Measurements from ENCODE around the gene AVL9.

The AVL9 gene

DNA sequence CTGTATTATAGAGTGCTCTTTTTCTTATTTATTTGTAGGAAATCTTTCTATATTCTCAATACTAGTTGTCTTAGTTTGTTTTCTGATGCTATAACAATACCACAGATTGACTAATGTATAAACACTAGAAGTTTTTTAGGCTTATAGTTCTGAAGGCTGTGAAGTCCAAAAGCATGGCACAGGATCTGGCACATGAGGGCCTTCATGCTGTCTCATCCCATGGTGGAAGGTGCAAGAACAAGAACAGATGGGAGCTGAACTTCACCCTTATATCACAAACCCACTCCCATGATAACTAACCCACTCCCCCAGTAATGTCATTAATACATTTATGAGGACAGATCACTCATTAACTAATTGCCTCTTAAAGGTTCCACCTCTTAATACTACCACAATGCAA is 109.7 kb downstream of the AVL9 start:
- TF ChIP-seq CTCF (IDR thresholded peaks at IDR 0.05; ENCODE audit: insufficient read depth, low read length) (no peak), SPI1 (IDR thresholded peaks at IDR 0.05; ENCODE audit: borderline replicate concordance, low read depth) (no peak), REST (IDR thresholded peaks at IDR 0.05; ENCODE audit: insufficient replicate concordance, low read depth) (no peak), GABPA (IDR thresholded peaks at IDR 0.05; ENCODE audit: low read depth) (no peak), POLR2AphosphoS5 (IDR thresholded peaks at IDR 0.05; ENCODE audit: low read depth) (no peak)
- H3K27ac ChIP-seq (replicated peaks), result no peak overlapping the region
- no peak overlapping the region for H3K4me3 ChIP-seq (replicated peaks; ENCODE audit: insufficient read depth, low read length)
- DNase-seq (ENCODE audit: low read depth in 1 of 2, low spot score in 1 of 2), result no peak
- H3K27me3 ChIP-seq (ENCODE audit: insufficient read depth, poor library complexity, severe bottlenecking), result no peaks in the 10 kb centered on the region

GRCh38 chr7:32609463-32609862 is 114.2 kb downstream of the AVL9 start:
- Histone ChIP-seq H3K27me3 (ENCODE audit: insufficient read depth, poor library complexity, severe bottlenecking) (no peaks in the 10 kb centered on the region), H3K27ac (replicated peaks) (no peak overlapping the region), H3K4me3 (replicated peaks; ENCODE audit: insufficient read depth, low read length) (no peak overlapping the region)
- TF ChIP-seq POLR2AphosphoS5 (IDR thresholded peaks at IDR 0.05; ENCODE audit: low read depth) (no peak), SPI1 (IDR thresholded peaks at IDR 0.05; ENCODE audit: borderline replicate concordance, low read depth) (no peak)
- no peak for DNase-seq (ENCODE audit: low read depth in 1 of 2, low spot score in 1 of 2)

DNA sequence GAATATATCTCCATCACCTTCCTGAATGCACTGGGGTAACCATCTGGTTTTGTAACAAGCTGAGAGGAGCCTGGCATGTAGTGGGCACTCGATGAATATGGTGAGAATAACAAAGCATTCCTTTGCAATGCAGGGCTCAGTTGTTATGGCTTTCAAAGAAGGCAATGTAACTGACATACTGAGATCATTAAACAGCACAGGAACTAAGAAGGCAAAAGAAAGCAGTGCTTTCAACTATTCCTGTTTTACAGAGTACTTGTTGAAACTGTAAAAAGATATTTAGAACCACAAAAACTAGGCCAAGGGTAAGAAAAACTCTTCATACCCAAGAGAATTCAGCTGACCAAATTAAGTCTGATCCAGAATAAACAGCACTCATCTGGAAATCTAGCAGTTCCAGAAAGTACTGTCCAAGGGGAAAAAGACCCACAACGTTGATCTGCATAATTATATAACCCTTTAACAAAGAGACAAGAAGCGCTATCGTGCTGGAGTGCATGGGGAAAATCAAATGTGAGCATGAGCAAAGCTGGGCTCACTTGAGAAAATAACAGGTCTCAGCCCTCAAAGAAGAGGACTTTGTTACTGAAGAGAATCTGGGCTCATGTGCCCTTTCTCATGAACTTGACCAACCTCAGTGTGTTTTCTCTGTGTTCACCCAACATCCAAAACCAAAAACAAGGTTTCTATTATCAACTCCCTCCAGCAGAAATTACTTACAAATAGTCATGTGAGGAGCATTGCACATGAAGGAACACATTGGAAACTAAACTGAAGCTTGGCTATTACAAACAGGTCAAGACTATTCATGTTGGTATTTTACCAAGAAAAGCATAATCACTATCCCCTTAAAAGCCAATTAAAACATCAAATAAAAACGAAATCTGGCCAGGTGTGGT is 116.2 kb downstream of the AVL9 start:
- Histone ChIP-seq H3K27ac (replicated peaks) (no peak overlapping the region), H3K4me3 (replicated peaks; ENCODE audit: insufficient read depth, low read length) (no peak overlapping the region), H3K27me3 (ENCODE audit: insufficient read depth, poor library complexity, severe bottlenecking) (no peaks in the 10 kb centered on the region)
- DNase-seq (ENCODE audit: low read depth in 1 of 2, low spot score in 1 of 2), result no peak
- no peak for TF ChIP-seq POLR2AphosphoS5 (IDR thresholded peaks at IDR 0.05; ENCODE audit: low read depth)
- no peak for TF ChIP-seq CTCF (IDR thresholded peaks at IDR 0.05; ENCODE audit: insufficient read depth, low read length)
- no peak for TF ChIP-seq GABPA (IDR thresholded peaks at IDR 0.05; ENCODE audit: low read depth)
- no peak for TF ChIP-seq SPI1 (IDR thresholded peaks at IDR 0.05; ENCODE audit: borderline replicate concordance, low read depth)
- TF ChIP-seq REST (IDR thresholded peaks at IDR 0.05; ENCODE audit: insufficient replicate concordance, low read depth), result no peak

GRCh38 chr7:32616625-32617024 is 121.3 kb downstream of the AVL9 start:
- H3K27ac ChIP-seq (replicated peaks), result no peak overlapping the region
- no peak for TF ChIP-seq CTCF (IDR thresholded peaks at IDR 0.05; ENCODE audit: insufficient read depth, low read length)
- no peak for TF ChIP-seq SPI1 (IDR thresholded peaks at IDR 0.05; ENCODE audit: borderline replicate concordance, low read depth)
- TF ChIP-seq REST (IDR thresholded peaks at IDR 0.05; ENCODE audit: insufficient replicate concordance, low read depth), result no peak
- TF ChIP-seq POLR2AphosphoS5 (IDR thresholded peaks at IDR 0.05; ENCODE audit: low read depth), result no peak
- TF ChIP-seq GABPA (IDR thresholded peaks at IDR 0.05; ENCODE audit: low read depth), result no peak
- H3K27me3 ChIP-seq (ENCODE audit: insufficient read depth, poor library complexity, severe bottlenecking), result no peaks in the 10 kb centered on the region
- DNase-seq (ENCODE audit: low read depth in 1 of 2, low spot score in 1 of 2), result peak in 1 of 2 experiments; percentile 25
- no peak overlapping the region for H3K4me3 ChIP-seq (replicated peaks; ENCODE audit: insufficient read depth, low read length)
